ENCODE data around the gene ADAR. TPM values are rescaled to one million over a fixed set of nuclear protein-coding genes. Genes with fewer than 3 reads are reported as not detected.
A peak's percentile ranks its signal among the peaks of the same experiment; 100 is the strongest.

ADAR gene
- total and polyA plus RNA-seq, 4 experiments from 2014 or later = 64.4 to 247 (median 201) TPM

DNA sequence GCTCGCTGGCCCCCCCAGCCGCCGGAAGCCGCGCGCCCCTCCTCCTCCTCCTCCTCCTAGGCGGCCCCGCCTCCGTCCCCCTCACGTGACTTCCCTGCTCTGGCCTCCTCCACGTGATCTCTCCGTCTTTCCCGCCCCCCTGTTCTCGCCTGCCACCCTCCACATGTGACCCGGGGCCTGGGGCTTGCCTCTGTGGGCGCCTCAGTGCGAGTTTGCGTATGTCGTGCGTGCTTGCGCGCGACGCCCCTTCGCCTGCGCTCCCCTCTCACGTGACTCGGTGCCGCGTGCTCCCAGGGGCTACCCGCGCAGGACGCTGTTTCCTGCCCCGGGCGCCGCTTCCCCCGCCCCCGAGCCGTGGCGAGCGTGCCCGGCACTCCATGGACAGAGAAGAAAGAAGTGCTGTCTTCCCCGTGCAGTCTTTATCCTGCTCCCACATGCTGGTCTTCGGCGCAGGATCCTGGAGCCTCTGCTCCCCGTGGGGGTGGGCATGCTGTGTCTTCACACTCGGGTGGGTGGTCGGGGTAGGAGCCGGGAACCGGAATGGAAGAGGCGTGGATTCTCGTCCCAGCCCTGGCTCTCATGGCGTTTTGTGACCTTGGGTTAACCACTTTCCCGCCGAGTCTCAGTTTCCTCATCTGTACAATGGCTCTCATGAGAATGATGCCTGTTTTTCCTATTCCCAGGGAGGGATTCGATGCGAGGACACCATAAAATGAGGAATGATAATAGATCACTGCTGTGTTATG, 49.1 kb downstream of the ADAR start:
- Histone ChIP-seq H3K36me3 (ENCODE audit: insufficient read depth, low read length) (peaks cover 23% of the 10 kb centered on the region), H3K4me3 (ENCODE audit: low read length in 2 of 2) (peak overlapping the region; percentile 75 to 83), H3K4me1 (ENCODE audit: insufficient read depth, low read length) (peaks cover 38% of the 10 kb centered on the region), H3K27me3 (ENCODE audit: insufficient read depth, low read length) (no peaks in the 10 kb centered on the region), H3K27ac (ENCODE audit: low read depth, low read length) (peak overlapping the region; percentile 82), H3K9me3 (ENCODE audit: control insufficient read depth in 1 of 2, low read length in 2 of 2) (no peaks in the 10 kb centered on the region)
- H3K36me3 Mint-ChIP-seq = peaks cover 21 to 41% of the 10 kb centered on the region in 2 donors
- ChIA-PET POLR2A (ENCODE audit: partially characterized antibody) (interaction anchor here (0.9 to 2.0 kb wide), 12 partner anchors 50 to 568 kb away, joined by 3 to 12 read pairs (median 4); partner anchors contain the start of genes ADAR, FLAD1, PBXIP1 and PMVK), CTCF (ENCODE audit: partially characterized antibody) (interaction anchor here (0.9 to 2.5 kb wide), 34 partner anchors 9 to 617 kb away, joined by 3 to 56 read pairs (median 6); partner anchors contain the start of genes ADAR, CHRNB2, PBXIP1 and PMVK)
- H3K4me1 Mint-ChIP-seq = peaks cover 22 to 45% (median 38%) of the 10 kb centered on the region in 4 donors
- peak overlapping the region; percentile 85 to 95 (median 93) for H3K27ac Mint-ChIP-seq
- peak; percentile 99 to 100 (median 100) for DNase-seq
- peaks cover 0 to 2% (median 0%) of the 10 kb centered on the region in 8 donors for H3K9me3 Mint-ChIP-seq
- intact Hi-C loops (cut with micrococcal nuclease) = loop anchor here (1.0 to 10.0 kb wide), 19 partner anchors 49 to 526 kb away; partner anchors contain the start of genes ADAM15, ADAR, AQP10 and ATP8B2
- H3K27me3 Mint-ChIP-seq = no peaks in the 10 kb centered on the region
- peak overlapping the region; percentile 88 to 96 (median 92) for H3K4me3 Mint-ChIP-seq

- Mint-ChIP-seq H3K4me3 (peak within 1 kb of the TSS; percentile 91 to 97 (median 94)), H3K27ac (peak within 1 kb of the TSS; percentile 85 to 96 (median 94)), H3K36me3 (peaks cover 29 to 48% of the 10 kb centered on the region in 2 donors), H3K4me1 (peaks cover 25 to 51% (median 39%) of the 10 kb centered on the region in 4 donors), H3K27me3 (no peaks in the 10 kb centered on the region), H3K9me3 (peaks cover 0 to 2% (median 0%) of the 10 kb centered on the region in 8 donors)
- no peaks in the 10 kb centered on the region for H3K27me3 ChIP-seq (ENCODE audit: insufficient read depth, low read length)
- peaks cover 31% of the 10 kb centered on the region for H3K36me3 ChIP-seq (ENCODE audit: insufficient read depth, low read length)
- peak within 1 kb of the TSS; percentile 82 for H3K27ac ChIP-seq (ENCODE audit: low read depth, low read length)
- ChIA-PET POLR2A (ENCODE audit: partially characterized antibody) (interaction anchor here (0.7 to 1.3 kb wide), 5 partner anchors 9 to 448 kb away, joined by 3 to 5 read pairs (median 4); partner anchors contain the start of genes FLAD1 and PBXIP1), CTCF (ENCODE audit: partially characterized antibody) (interaction anchor here (0.9 kb wide), 1 partner anchor 12 kb away, joined by 3 read pairs; no protein-coding TSS in a partner anchor)
- H3K4me1 ChIP-seq (ENCODE audit: insufficient read depth, low read length) = peaks cover 38% of the 10 kb centered on the region
- H3K4me3 ChIP-seq (ENCODE audit: low read length in 2 of 2) = peak within 1 kb of the TSS; percentile 83 to 84
- H3K9me3 ChIP-seq (ENCODE audit: control insufficient read depth in 1 of 2, low read length in 2 of 2) = no peaks in the 10 kb centered on the region
- peak in 4 of 5 donors; percentile 11 to 52 (median 21) for DNase-seq
- intact Hi-C loops (cut with micrococcal nuclease) = loop anchor here (1.0 to 10.0 kb wide), 10 partner anchors 50 to 444 kb away; partner anchors contain the start of genes ADAR, AQP10, ATP8B2 and HAX1
Observed at GRCh38 chr1:154557939-154558719, 49.9 kb downstream of the ADAR start, which contains the start of gene UBE2Q1. UBE2Q1 (minus strand) TSS chr1:154558662; CDS start chr1:154558553, 109 bp downstream.

DNA sequence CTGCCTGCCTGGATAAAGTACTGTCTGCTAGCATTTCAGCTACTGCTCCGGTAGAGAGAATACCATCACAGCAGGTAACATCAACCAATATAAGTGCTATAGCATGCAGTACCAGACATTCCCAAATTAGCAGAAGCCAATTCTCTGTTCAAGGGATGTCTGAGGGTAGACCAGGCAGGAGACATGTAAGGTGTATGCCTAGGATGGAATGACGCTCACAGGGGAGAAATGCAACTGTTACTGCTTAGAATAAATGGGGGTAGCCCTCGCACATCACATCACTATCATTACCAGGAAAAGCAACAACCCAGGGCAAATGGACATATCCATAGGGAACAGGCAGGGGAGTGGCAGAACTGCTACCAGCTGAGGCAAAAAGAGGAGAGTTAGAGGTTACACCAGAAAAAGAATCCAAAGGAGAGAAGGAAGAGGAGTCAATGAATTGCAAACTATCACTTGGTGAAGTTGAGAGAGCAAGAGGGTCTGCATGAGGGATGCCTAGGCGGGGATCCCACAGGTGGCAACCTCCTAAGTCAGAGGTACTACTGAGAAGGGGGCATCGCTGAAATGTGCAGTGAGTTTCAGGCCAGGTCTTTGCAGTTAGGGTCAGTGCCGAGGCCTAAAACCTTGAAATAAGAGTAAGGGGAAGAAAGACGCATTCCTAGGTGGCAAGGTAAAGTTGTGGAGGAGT, 50.6 kb downstream of the ADAR start:
- POLR2A ChIA-PET (ENCODE audit: partially characterized antibody) = interaction anchor here (0.7 to 1.3 kb wide), 4 partner anchors 8 to 426 kb away, joined by 3 to 5 read pairs (median 4); partner anchors contain the start of genes FLAD1 and PBXIP1
- Histone ChIP-seq H3K4me3 (ENCODE audit: low read length in 2 of 2) (peak overlapping the region; percentile 83 to 84), H3K27me3 (ENCODE audit: insufficient read depth, low read length) (no peaks in the 10 kb centered on the region), H3K27ac (ENCODE audit: low read depth, low read length) (peak overlapping the region; percentile 79), H3K36me3 (ENCODE audit: insufficient read depth, low read length) (peaks cover 38% of the 10 kb centered on the region), H3K4me1 (ENCODE audit: insufficient read depth, low read length) (peaks cover 38% of the 10 kb centered on the region), H3K9me3 (ENCODE audit: control insufficient read depth in 1 of 2, low read length in 2 of 2) (no peaks in the 10 kb centered on the region)
- H3K9me3 Mint-ChIP-seq = peaks cover 0 to 2% (median 0%) of the 10 kb centered on the region in 8 donors
- H3K4me1 Mint-ChIP-seq = peaks cover 25 to 51% (median 39%) of the 10 kb centered on the region in 4 donors
- intact Hi-C loops (cut with micrococcal nuclease) = loop anchor here (5.0 to 10.0 kb wide), 4 partner anchors 190 to 445 kb away; partner anchors contain the start of genes AQP10, ATP8B2 and ZBTB7B
- H3K4me3 Mint-ChIP-seq = peak overlapping the region; percentile 86 to 97 (median 94)
- peak overlapping the region; percentile 85 to 96 (median 93) for H3K27ac Mint-ChIP-seq
- CTCF ChIA-PET (ENCODE audit: partially characterized antibody) = no interaction called here
- peak in 1 of 5 donors; percentile 33 for DNase-seq
- H3K36me3 Mint-ChIP-seq = peaks cover 36 to 56% of the 10 kb centered on the region in 2 donors
- no peaks in the 10 kb centered on the region for H3K27me3 Mint-ChIP-seq

- ChIA-PET CTCF (ENCODE audit: partially characterized antibody) (interaction anchor here (0.5 kb wide), 1 partner anchor 608 kb away, joined by 4 read pairs; no protein-coding TSS in a partner anchor), POLR2A (ENCODE audit: partially characterized antibody) (no interaction called here)
- Histone ChIP-seq H3K4me1 (ENCODE audit: insufficient read depth, low read length) (peaks cover 38% of the 10 kb centered on the region), H3K27me3 (ENCODE audit: insufficient read depth, low read length) (no peaks in the 10 kb centered on the region), H3K4me3 (ENCODE audit: low read length in 2 of 2) (peak overlapping the region; percentile 2 to 83), H3K27ac (ENCODE audit: low read depth, low read length) (peak overlapping the region; percentile 79), H3K36me3 (ENCODE audit: insufficient read depth, low read length) (peaks cover 48% of the 10 kb centered on the region), H3K9me3 (ENCODE audit: control insufficient read depth in 1 of 2, low read length in 2 of 2) (no peaks in the 10 kb centered on the region)
- Mint-ChIP-seq H3K4me3 (peak overlapping the region in 7 of 8 donors; percentile 11 to 95 (median 93)), H3K36me3 (peaks cover 42 to 65% of the 10 kb centered on the region in 2 donors), H3K4me1 (peaks cover 27 to 51% (median 39%) of the 10 kb centered on the region in 4 donors), H3K9me3 (peaks cover 0 to 2% (median 0%) of the 10 kb centered on the region in 8 donors), H3K27ac (peak overlapping the region; percentile 2 to 88 (median 75)), H3K27me3 (no peaks in the 10 kb centered on the region)
- intact Hi-C loops (cut with micrococcal nuclease) = loop anchor here (5.0 to 10.0 kb wide), 4 partner anchors 191 to 446 kb away; partner anchors contain the start of genes AQP10, ATP8B2 and ZBTB7B
- DNase-seq = no peak
Observed at GRCh38 chr1:154556422-154556821, 51.6 kb downstream of the ADAR start.

GRCh38 chr1:154553056-154554030, 54.6 kb downstream of the ADAR start:
- DNase-seq = peak in 1 of 5 donors; percentile 13
- no peaks in the 10 kb centered on the region for H3K9me3 ChIP-seq (ENCODE audit: control insufficient read depth in 1 of 2, low read length in 2 of 2)
- peaks cover 42% of the 10 kb centered on the region for H3K4me1 ChIP-seq (ENCODE audit: insufficient read depth, low read length)
- Mint-ChIP-seq H3K9me3 (no peaks in the 10 kb centered on the region), H3K4me3 (peak overlapping the region in 1 of 8 donors; percentile 8), H3K27ac (peak overlapping the region in 1 of 7 donors; percentile 73), H3K36me3 (peaks cover 69 to 87% of the 10 kb centered on the region in 2 donors), H3K27me3 (no peaks in the 10 kb centered on the region), H3K4me1 (peaks cover 29 to 63% (median 39%) of the 10 kb centered on the region in 4 donors)
- H3K27ac ChIP-seq (ENCODE audit: low read depth, low read length) = no peak overlapping the region
- POLR2A ChIA-PET (ENCODE audit: partially characterized antibody) = interaction anchor here (1.2 kb wide), 1 partner anchor 56 kb away, joined by 3 read pairs; no protein-coding TSS in a partner anchor
- CTCF ChIA-PET (ENCODE audit: partially characterized antibody) = interaction anchor here (0.9 to 1.6 kb wide), 2 partner anchors 73 to 150 kb away, joined by 4 read pairs; no protein-coding TSS in a partner anchor
- H3K27me3 ChIP-seq (ENCODE audit: insufficient read depth, low read length) = no peaks in the 10 kb centered on the region
- no peak overlapping the region for H3K4me3 ChIP-seq (ENCODE audit: low read length in 2 of 2)
- intact Hi-C loops (cut with micrococcal nuclease) = loop anchor here (10.0 kb wide), 1 partner anchor 229 kb away; the partner anchor contains the start of genes AQP10 and ATP8B2
- H3K36me3 ChIP-seq (ENCODE audit: insufficient read depth, low read length) = peaks cover 78% of the 10 kb centered on the region
